PC-9 (cell line): Measurements from ENCODE around the gene CNTNAP2.

ENCODE experiments used
- CTCF ChIP-seq: fragments of 200-600 bp; sonication (generic); conservative IDR thresholded peaks from 2 replicates; pipeline ENCODE4 v1.6.1; 2017; ENCODE audit warnings: mixed run types, antibody characterized with exemption, mild to moderate bottlenecking, moderate library complexity
- EZH2 ChIP-seq: fragments of 200-600 bp; sonication (generic); IDR thresholded peaks from 2 replicates; pipeline ENCODE4 v1.8.0; 2017; ENCODE audit warnings: antibody characterized with exemption, low read depth

DNA sequence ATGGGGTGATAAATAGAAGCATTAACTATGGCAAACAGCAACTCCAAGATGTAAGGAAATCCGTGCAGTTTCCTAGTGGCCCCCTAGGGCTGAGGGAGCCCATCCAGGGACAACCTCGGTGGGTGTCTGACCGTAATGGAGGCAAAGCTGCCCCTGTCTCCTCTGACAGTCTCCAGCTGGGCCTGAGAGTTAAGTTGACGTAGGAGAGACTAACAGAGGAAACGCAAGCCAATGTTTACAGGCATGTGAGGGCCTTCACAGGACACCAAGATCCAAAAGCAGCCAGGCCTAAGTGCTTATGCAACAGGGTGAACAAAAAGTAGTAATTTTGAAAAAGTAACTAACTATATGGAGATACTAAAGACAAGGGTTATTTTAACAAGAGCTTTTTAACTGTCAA is 2144.0 kb downstream of the CNTNAP2 start:
- no peak for TF ChIP-seq CTCF
- no peak for TF ChIP-seq EZH2
